ENCODE results near the gene ARL4A. TPM values are rescaled to one million over a fixed set of nuclear protein-coding genes. Genes with fewer than 3 reads are reported as not detected.

The ARL4A gene
- total RNA-seq, 1 experiment from 2014 or later = 39.4 TPM

GRCh38 chr7:12722636-12723605, 35.5 kb downstream of the ARL4A start:
- Histone ChIP-seq H3K18ac (ENCODE audit: insufficient read length, low read depth, low read length) (no peak overlapping the region), H2BK120ac (ENCODE audit: low read depth, low read length, poor library complexity, severe bottlenecking) (no peak overlapping the region), H4K8ac (replicated peaks; ENCODE audit: insufficient read length, low read depth, low read length) (no peak overlapping the region), H4K91ac (ENCODE audit: insufficient read length, low read depth, low read length) (no peak overlapping the region), H3K9me3 (ENCODE audit: control insufficient read depth, low read depth, low read length) (no peaks in the 10 kb centered on the region), H3K56ac (ENCODE audit: insufficient read length, low read depth, low read length) (no peak overlapping the region), H3K9ac (ENCODE audit: extremely low read depth, insufficient read length, low read length) (no peak overlapping the region), H3T11ph (ENCODE audit: low read length) (no peak overlapping the region), H3K27me3 (ENCODE audit: insufficient read depth, low read length) (no peaks in the 10 kb centered on the region), H2BK12ac (ENCODE audit: insufficient read length, low read depth, low read length) (no peak overlapping the region), H3K27ac (ENCODE audit: insufficient read length, low read depth, low read length) (peak overlapping the region; percentile 58), H3K23ac (ENCODE audit: insufficient read length, low read depth, low read length) (no peak overlapping the region), H2BK5ac (ENCODE audit: insufficient read length, low read length) (no peak overlapping the region), H3K23me2 (ENCODE audit: insufficient read length, low read depth, low read length, poor library complexity, severe bottlenecking) (no peaks in the 10 kb centered on the region), H3K79me2 (ENCODE audit: insufficient read depth, low read length) (no peaks in the 10 kb centered on the region), H2BK20ac (ENCODE audit: low read depth, low read length, poor library complexity, severe bottlenecking) (no peak overlapping the region), H3K79me1 (ENCODE audit: insufficient read depth, low read depth, low read length, poor library complexity, severe bottlenecking) (no peaks in the 10 kb centered on the region), H3K4me1 (ENCODE audit: insufficient read depth, low read length) (peaks cover 6% of the 10 kb centered on the region; the same call in 1 of the 2 replicates), H2BK15ac (ENCODE audit: low read depth, low read length) (no peak overlapping the region), H3K4me2 (ENCODE audit: insufficient read depth, insufficient read length, low read length) (no peak overlapping the region), H2AFZ (ENCODE audit: low read length) (peak overlapping the region; percentile 40), H4K20me1 (ENCODE audit: control insufficient read depth, insufficient read depth, insufficient read length) (no peaks in the 10 kb centered on the region), H3K14ac (ENCODE audit: insufficient read depth, low read length) (no peak overlapping the region), H2AK5ac (ENCODE audit: insufficient read length, low read length) (no peak overlapping the region), H3K4ac (ENCODE audit: low read depth, low read length) (no peak overlapping the region), H4K5ac (ENCODE audit: insufficient read length, low read depth, low read length) (no peak overlapping the region)
- Mint-ChIP-seq H3K4me3 (no peak overlapping the region), H3K4me1 (peaks cover 37 to 40% of the 10 kb centered on the region in 2 experiments), H3K9me3 (peaks cover 0 to 5% of the 10 kb centered on the region in 2 experiments; a peak in 1 of 5 replicates), H3K27ac (peak overlapping the region; percentile 17 to 43 (median 36)), H3K36me3 (ENCODE audit: insufficient read depth in 1 of 3, low read depth in 3 of 3) (peaks cover 0 to 10% (median 2%) of the 10 kb centered on the region in 3 experiments; a peak in 3 of 7 replicates), H3K27me3 (ENCODE audit: low read depth) (0 out of 2 replicates have a peak, but pooled peaks cover 3% of the 10 kb centered on the region)
- no peak for DNase-seq
- WGBS (ENCODE audit: extremely low coverage, insufficient read length, low lambda C conversion rate) = no CpG with 5 or more reads among the region's 4 CpGs
- TF ChIP-seq, protein P1, sequence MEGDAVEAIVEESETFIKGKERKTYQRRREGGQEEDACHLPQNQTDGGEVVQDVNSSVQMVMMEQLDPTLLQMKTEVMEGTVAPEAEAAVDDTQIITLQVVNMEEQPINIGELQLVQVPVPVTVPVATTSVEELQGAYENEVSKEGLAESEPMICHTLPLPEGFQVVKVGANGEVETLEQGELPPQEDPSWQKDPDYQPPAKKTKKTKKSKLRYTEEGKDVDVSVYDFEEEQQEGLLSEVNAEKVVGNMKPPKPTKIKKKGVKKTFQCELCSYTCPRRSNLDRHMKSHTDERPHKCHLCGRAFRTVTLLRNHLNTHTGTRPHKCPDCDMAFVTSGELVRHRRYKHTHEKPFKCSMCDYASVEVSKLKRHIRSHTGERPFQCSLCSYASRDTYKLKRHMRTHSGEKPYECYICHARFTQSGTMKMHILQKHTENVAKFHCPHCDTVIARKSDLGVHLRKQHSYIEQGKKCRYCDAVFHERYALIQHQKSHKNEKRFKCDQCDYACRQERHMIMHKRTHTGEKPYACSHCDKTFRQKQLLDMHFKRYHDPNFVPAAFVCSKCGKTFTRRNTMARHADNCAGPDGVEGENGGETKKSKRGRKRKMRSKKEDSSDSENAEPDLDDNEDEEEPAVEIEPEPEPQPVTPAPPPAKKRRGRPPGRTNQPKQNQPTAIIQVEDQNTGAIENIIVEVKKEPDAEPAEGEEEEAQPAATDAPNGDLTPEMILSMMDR (conservative IDR thresholded peaks at IDR 0.05) = no peak

Measured in H9 (cell line).